GM06990 (cell line): Measurements from ENCODE around the gene PDZD2.

Experiments
- DNase-seq: peaks from one replicate; pipeline ENCODE4 v3.0.0-alpha.2; 2011; ENCODE audit not compliant: insufficient read length; ENCODE audit errors: extremely low read depth
- H3K27me3 ChIP-seq: replicated peaks from 2 replicates; pipeline ENCODE4 v1.6.0; 2011; ENCODE audit warnings: low read length; ENCODE audit not compliant: control insufficient read depth, insufficient read depth
- H3K36me3 ChIP-seq: 2 replicates; pipeline ENCODE4 v1.5.1; 2011; ENCODE audit warnings: low read length; ENCODE audit not compliant: control insufficient read depth, insufficient read depth
- H3K4me3 ChIP-seq: replicated peaks from 2 replicates; pipeline ENCODE4 v1.5.1; 2011; ENCODE audit warnings: low read depth, mild to moderate bottlenecking, control low read depth, low read length
- CTCF ChIP-seq: IDR thresholded peaks from 2 replicates; pipeline ENCODE4 v1.5.1; 2011; ENCODE audit warnings: low read length, control low read depth, mild to moderate bottlenecking, inconsistent platforms; ENCODE audit not compliant: insufficient read depth, poor library complexity, severe bottlenecking

PDZD2 gene

GRCh38 chr5:31805785-31806400 lies 167.0 kb downstream of the PDZD2 start:
- H3K4me3 ChIP-seq: no peak overlapping the region
- no peak for TF ChIP-seq CTCF

GRCh38 chr5:31806561-31806960 lies 167.6 kb downstream of the PDZD2 start:
- H3K4me3 ChIP-seq: no peak overlapping the region
- H3K36me3 ChIP-seq: no peaks in the 10 kb centered on the region
- H3K27me3 ChIP-seq: no peaks in the 10 kb centered on the region; the same call in 1 of the 2 replicates
- DNase-seq: no peak
- no peak for TF ChIP-seq CTCF

More at GRCh38 chr5:31805785-31806400, 167.0 kb downstream of the PDZD2 start:
- DNase-seq: no peak
- H3K27me3 ChIP-seq: no peaks in the 10 kb centered on the region; the same call in 1 of the 2 replicates
- H3K36me3 ChIP-seq: no peaks in the 10 kb centered on the region

- no peaks in the 10 kb centered on the region; the same call in 1 of the 2 replicates for H3K27me3 ChIP-seq
- no peak for TF ChIP-seq CTCF
Observed at GRCh38 chr5:31807789-31808540, 169.0 kb downstream of the PDZD2 start.

GRCh38 chr5:31809050-31809870 lies 170.3 kb downstream of the PDZD2 start:
- no peak for DNase-seq
- no peak overlapping the region for H3K4me3 ChIP-seq

More at GRCh38 chr5:31807789-31808540, 169.0 kb downstream of the PDZD2 start:
- DNase-seq: no peak
- Histone ChIP-seq H3K4me3 (no peak overlapping the region), H3K36me3 (no peaks in the 10 kb centered on the region)

GRCh38 chr5:31811210-31811609 lies 172.3 kb downstream of the PDZD2 start:
- no peak for DNase-seq
- Histone ChIP-seq H3K27me3 (no peaks in the 10 kb centered on the region; the same call in 1 of the 2 replicates), H3K4me3 (no peak overlapping the region), H3K36me3 (no peaks in the 10 kb centered on the region)
- no peak for TF ChIP-seq CTCF

More at GRCh38 chr5:31809050-31809870, 170.3 kb downstream of the PDZD2 start:
- no peaks in the 10 kb centered on the region for H3K36me3 ChIP-seq
- no peaks in the 10 kb centered on the region; the same call in 1 of the 2 replicates for H3K27me3 ChIP-seq
- peak; percentile 61 for TF ChIP-seq CTCF
